Measurements from ENCODE around the gene MTF2. TPM values are rescaled to one million over a fixed set of nuclear protein-coding genes. Genes with fewer than 3 reads are reported as not detected.

The MTF2 gene
- polyA plus RNA-seq, 1 experiment = 11.6 TPM

DNA sequence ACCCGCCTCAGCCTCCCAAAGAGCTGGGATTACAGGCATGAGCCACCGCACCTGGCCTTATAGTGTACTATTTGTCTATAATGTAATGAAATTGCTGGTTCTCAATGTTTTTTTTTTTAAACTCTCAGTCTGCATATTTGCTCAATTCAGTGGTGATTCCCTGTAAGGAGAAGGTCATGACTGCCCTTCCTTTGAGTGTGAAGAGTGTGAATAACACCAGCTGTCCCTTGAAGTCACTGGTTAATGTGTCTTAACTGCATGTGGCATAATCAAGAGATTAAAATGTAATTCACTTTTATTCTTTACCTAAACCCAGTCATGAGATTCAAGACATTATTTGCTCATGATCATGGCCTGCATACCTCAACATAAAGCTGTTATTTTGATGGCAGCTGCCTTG lies 30.5 kb downstream of the MTF2 start:
- CTCF ChIA-PET = interaction anchor here (1.3 kb wide), 1 partner anchor 29 kb away, joined by 3 read pairs; no protein-coding TSS in a partner anchor
- Histone ChIP-seq H3K27me3 (ENCODE audit: control insufficient read depth, insufficient read depth, low read length) (no peaks in the 10 kb centered on the region), H3K4me3 (ENCODE audit: low read depth, low read length) (no peak overlapping the region), H3K36me3 (ENCODE audit: control insufficient read depth, insufficient read depth, low read length) (no peaks in the 10 kb centered on the region)
- DNase-seq (ENCODE audit: low read depth) = no peak
- POLR2A ChIA-PET = no interaction called here
- TF ChIP-seq, protein P1, sequence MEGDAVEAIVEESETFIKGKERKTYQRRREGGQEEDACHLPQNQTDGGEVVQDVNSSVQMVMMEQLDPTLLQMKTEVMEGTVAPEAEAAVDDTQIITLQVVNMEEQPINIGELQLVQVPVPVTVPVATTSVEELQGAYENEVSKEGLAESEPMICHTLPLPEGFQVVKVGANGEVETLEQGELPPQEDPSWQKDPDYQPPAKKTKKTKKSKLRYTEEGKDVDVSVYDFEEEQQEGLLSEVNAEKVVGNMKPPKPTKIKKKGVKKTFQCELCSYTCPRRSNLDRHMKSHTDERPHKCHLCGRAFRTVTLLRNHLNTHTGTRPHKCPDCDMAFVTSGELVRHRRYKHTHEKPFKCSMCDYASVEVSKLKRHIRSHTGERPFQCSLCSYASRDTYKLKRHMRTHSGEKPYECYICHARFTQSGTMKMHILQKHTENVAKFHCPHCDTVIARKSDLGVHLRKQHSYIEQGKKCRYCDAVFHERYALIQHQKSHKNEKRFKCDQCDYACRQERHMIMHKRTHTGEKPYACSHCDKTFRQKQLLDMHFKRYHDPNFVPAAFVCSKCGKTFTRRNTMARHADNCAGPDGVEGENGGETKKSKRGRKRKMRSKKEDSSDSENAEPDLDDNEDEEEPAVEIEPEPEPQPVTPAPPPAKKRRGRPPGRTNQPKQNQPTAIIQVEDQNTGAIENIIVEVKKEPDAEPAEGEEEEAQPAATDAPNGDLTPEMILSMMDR (IDR thresholded peaks at IDR 0.05; ENCODE audit: insufficient read depth, low read depth, low read length) = no peak

DNA sequence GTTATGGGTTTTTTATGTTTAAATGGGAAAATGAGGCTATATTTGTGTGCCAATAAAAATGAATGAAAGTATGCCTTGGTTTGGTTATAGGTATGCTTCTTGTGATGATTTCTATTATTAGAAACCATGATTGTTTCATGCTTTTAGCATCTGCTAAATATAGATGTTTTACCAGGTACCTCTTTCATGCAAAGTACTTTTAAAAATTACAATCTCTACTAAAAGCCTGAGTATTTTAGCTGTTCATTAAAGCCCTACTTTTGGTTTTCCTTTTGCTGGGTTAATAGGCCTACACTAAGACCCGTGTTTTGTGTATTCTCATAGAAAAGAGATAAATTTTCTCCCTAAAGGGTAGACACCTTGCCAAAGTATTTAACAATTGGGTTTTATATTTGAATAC lies 32.0 kb downstream of the MTF2 start:
- no peak for DNase-seq (ENCODE audit: low read depth)
- no peaks in the 10 kb centered on the region for H3K36me3 ChIP-seq (ENCODE audit: control insufficient read depth, insufficient read depth, low read length)
- ChIA-PET POLR2A (no interaction called here), CTCF (no interaction called here)
- H3K4me3 ChIP-seq (ENCODE audit: low read depth, low read length) = no peak overlapping the region
- TF ChIP-seq, protein P1 (IDR thresholded peaks at IDR 0.05; ENCODE audit: insufficient read depth, low read depth, low read length) = no peak
- no peaks in the 10 kb centered on the region for H3K27me3 ChIP-seq (ENCODE audit: control insufficient read depth, insufficient read depth, low read length)

DNA sequence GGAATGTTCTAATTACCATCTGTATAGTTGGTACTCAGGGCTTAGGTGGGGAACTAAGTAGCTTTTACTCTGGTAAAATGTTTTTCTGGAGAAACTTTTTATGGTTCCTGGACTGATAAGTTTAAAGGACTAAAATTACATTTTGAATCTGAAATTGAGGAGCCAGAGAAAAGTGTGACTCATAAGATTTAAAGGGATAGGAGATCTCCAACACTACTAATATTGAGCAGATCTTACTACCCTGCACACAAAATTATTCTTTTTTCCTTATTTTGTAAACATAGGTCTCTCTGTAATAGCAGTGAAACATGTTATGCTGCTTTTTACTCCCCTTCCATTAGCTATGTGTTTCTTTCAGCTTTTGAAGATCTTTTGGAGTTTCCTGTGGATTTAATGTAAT lies 32.5 kb downstream of the MTF2 start:
- ChIA-PET POLR2A (no interaction called here), CTCF (interaction anchor here (0.6 kb wide), 1 partner anchor 252 kb away, joined by 3 read pairs; no protein-coding TSS in a partner anchor)
- H3K4me3 ChIP-seq (ENCODE audit: low read depth, low read length) = no peak overlapping the region
- no peaks in the 10 kb centered on the region for H3K27me3 ChIP-seq (ENCODE audit: control insufficient read depth, insufficient read depth, low read length)
- H3K36me3 ChIP-seq (ENCODE audit: control insufficient read depth, insufficient read depth, low read length) = no peaks in the 10 kb centered on the region
- DNase-seq (ENCODE audit: low read depth) = no peak
- TF ChIP-seq, protein P1 (IDR thresholded peaks at IDR 0.05; ENCODE audit: insufficient read depth, low read depth, low read length) = no peak

DNA sequence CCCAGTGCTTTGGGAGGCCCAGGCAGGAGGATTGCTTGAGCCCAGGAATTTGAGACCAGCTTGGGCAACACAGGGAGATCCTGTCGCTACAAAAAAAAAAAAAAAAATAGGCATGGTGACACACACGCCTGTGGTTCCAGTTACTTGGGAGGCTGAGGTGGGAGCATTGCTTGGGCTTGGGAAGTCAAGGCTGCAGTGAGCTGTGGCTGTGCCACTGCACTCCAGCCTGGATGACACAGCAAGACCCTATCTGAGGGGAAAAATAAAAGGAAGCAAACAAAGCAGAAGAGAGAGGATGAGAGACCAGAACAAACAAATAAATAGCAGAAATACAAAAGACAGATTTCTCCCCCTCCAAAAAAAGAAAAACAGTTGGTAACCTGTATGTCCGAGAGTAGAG lies 34.0 kb downstream of the MTF2 start:
- no peak overlapping the region for H3K4me3 ChIP-seq (ENCODE audit: low read depth, low read length)
- DNase-seq (ENCODE audit: low read depth) = no peak
- no peaks in the 10 kb centered on the region for H3K27me3 ChIP-seq (ENCODE audit: control insufficient read depth, insufficient read depth, low read length)
- ChIA-PET CTCF (no interaction called here), POLR2A (interaction anchor here (0.7 kb wide), 1 partner anchor 238 kb away, joined by 6 read pairs; no protein-coding TSS in a partner anchor)
- TF ChIP-seq, protein P1 (IDR thresholded peaks at IDR 0.05; ENCODE audit: insufficient read depth, low read depth, low read length) = no peak
- H3K36me3 ChIP-seq (ENCODE audit: control insufficient read depth, insufficient read depth, low read length) = no peaks in the 10 kb centered on the region

DNA sequence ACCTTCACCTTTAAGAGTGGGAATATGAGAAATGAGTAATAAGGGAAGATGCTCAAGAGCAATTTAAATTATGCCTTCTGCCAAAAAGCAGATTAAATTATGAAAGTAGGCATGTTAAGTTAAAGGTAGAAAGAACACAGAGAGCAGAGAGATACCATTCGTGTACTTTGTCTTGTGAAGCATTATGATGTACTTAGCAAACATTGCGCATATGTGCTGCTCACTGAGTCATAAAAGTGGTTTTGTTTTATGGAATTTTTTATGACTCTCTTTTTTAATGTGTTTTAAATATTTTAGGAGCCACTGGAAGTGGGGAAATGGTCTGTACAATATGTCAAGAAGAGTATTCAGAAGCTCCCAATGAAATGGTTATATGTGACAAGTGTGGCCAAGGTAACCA lies 35.3 kb downstream of the MTF2 start:
- ChIA-PET CTCF (interaction anchor here (0.6 kb wide), 1 partner anchor 178 kb away, joined by 3 read pairs; no protein-coding TSS in a partner anchor), POLR2A (no interaction called here)
- TF ChIP-seq, protein P1 (IDR thresholded peaks at IDR 0.05; ENCODE audit: insufficient read depth, low read depth, low read length) = no peak

More for the DNA sequence above, 35.3 kb downstream of the MTF2 start:
- Histone ChIP-seq H3K27me3 (ENCODE audit: control insufficient read depth, insufficient read depth, low read length) (no peaks in the 10 kb centered on the region), H3K4me3 (ENCODE audit: low read depth, low read length) (no peak overlapping the region), H3K36me3 (ENCODE audit: control insufficient read depth, insufficient read depth, low read length) (no peaks in the 10 kb centered on the region)
- peak; percentile 9 for DNase-seq (ENCODE audit: low read depth)

Measured in BJ (cell line).